ENCODE data around the gene HIC1. TPM values are rescaled to one million over a fixed set of nuclear protein-coding genes. Genes with fewer than 3 reads are reported as not detected.

The HIC1 gene
- total and polyA plus RNA-seq, 9 of the 15 experiments (the other 6 are each of a cell fraction or from before 2014, with no cell fraction given) = 0.01 to 2.5 (median 0.18) TPM

DNA sequence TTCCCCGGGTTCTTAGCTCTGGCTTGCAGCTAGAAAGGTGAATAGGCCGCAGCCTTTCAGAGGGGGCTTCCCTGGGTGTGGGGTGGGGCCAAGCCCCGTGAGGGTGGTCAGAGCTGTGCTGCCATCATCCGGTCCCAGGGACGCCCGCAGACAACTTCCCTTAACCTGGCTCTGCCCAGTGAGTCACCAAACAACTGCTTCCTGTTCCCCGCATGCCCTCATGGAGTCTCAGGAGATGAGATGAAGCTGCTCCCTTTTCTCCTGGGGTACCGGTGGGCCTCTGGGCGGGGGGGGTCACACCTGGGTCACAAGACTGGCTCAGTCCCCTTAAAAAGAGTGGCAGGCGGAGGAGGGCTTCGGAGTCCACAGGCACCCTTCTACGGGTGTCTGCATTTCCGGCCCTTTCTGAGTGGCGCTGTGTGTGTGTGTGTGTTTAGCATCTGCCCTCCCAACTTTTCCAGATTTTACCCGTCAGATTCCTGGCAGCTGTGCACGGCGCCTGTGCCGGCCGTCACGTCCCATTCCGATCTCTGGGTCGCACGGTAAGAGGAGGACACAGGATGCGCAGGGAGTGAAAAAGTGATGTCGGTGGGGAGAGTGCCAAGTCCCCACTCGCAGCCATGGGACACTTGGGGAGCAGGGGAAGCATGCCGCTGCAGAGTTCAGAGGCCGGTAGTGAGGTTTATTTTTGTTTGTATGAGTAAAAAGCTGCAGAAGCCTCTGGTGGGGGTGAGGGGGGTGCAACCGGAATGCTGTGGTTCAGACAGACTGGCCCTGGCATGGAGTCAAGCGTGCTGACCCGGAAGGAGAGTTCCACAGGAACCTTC, 16.8 kb downstream of the HIC1 start:
- no peak overlapping the region for H3K9ac ChIP-seq (ENCODE audit: insufficient read depth in 1 of 2, low read depth in 2 of 2, low read length in 2 of 2)
- no peak overlapping the region for H3K27ac ChIP-seq (ENCODE audit: extremely low read depth, low read depth, low read length)
- no peaks in the 10 kb centered on the region for H3K27me3 ChIP-seq (ENCODE audit: control insufficient read depth in 2 of 2, insufficient read depth in 2 of 2, low read length in 2 of 2)
- DNase-seq (ENCODE audit: extremely low read depth in 1 of 4, low spot score in 3 of 4) = no peak
- POLR2A ChIA-PET = interaction anchor here (1.0 kb wide), 1 partner anchor 50 kb away, joined by 3 read pairs; no protein-coding TSS in a partner anchor
- in situ Hi-C loops (cut with MboI) = no loop called here
- H3K9me3 ChIP-seq (replicated peaks; ENCODE audit: control insufficient read depth, insufficient read depth, low read depth, low read length) = no peaks in the 10 kb centered on the region
- H3K4me1 ChIP-seq (replicated peaks in 1 of 2; ENCODE audit: control insufficient read depth in 2 of 2, insufficient read depth in 2 of 2, low read length in 2 of 2) = peaks cover 0 to 4% of the 10 kb centered on the region in 2 experiments; a peak in 1 of 5 replicates
- no peaks in the 10 kb centered on the region for H3K79me2 ChIP-seq (ENCODE audit: control insufficient read depth, insufficient read depth, low read length)
- H3K36me3 ChIP-seq (ENCODE audit: control insufficient read depth, insufficient read depth, low read length) = 0 out of 3 replicates have a peak, but pooled peaks cover 5% of the 10 kb centered on the region
- H3K9me1 ChIP-seq (ENCODE audit: control insufficient read depth, insufficient read depth, low read length) = no peaks in the 10 kb centered on the region
- no peak overlapping the region for H2AFZ ChIP-seq (ENCODE audit: low read depth, low read length)
- ATAC-seq = no peak
- no peaks in the 10 kb centered on the region for H4K20me1 ChIP-seq (replicated peaks; ENCODE audit: control insufficient read depth, insufficient read depth, low read length)
- H3K4me3 ChIP-seq = no peak overlapping the region
- H3K4me2 ChIP-seq (ENCODE audit: insufficient read depth, low read length) = no peak overlapping the region
- intact Hi-C loops (cut with micrococcal nuclease) = no loop called here
- CTCF ChIA-PET (ENCODE audit: low intra/inter-chr PET ratio) = no interaction called here
- FAIRE-seq = no peak
- 90% methylated on average over 14 of the region's 31 CpGs for WGBS (ENCODE audit: insufficient coverage, low coverage, missing lambda C conversion rate)
- BruUV-seq (replicated peaks) = no TSS peak
- TF ChIP-seq TBP (optimal IDR thresholded peaks at IDR 0.05; ENCODE audit: low read depth, low read length) (no peak), KAT2B (IDR thresholded peaks at IDR 0.05; ENCODE audit: low read depth, low read length) (no peak), E2F6 (IDR thresholded peaks at IDR 0.05; ENCODE audit: borderline replicate concordance in 1 of 2, extremely low read depth in 1 of 2, insufficient read depth in 1 of 2, insufficient read length in 1 of 2, low read depth in 1 of 2, low read length in 1 of 2, poor library complexity in 1 of 2, severe bottlenecking in 1 of 2) (no peak), HOMEZ (CRISPR knock-in tag; IDR thresholded peaks at IDR 0.05) (no peak), ZNF785 (CRISPR knock-in tag; IDR thresholded peaks at IDR 0.05) (no peak), FOXK2 (conservative IDR thresholded peaks at IDR 0.05 in 1 of 2, IDR thresholded peaks at IDR 0.05 in 1 of 2; ENCODE audit: low read depth in 2 of 2) (no peak), ARHGAP35 (IDR thresholded peaks at IDR 0.05; ENCODE audit: partially characterized antibody) (no peak), CBFB (CRISPR knock-in tag; IDR thresholded peaks at IDR 0.05) (no peak), SRSF7 (optimal IDR thresholded peaks at IDR 0.05; ENCODE audit: low read depth, low read length) (no peak)
- TF ChIP-seq, protein P1, sequence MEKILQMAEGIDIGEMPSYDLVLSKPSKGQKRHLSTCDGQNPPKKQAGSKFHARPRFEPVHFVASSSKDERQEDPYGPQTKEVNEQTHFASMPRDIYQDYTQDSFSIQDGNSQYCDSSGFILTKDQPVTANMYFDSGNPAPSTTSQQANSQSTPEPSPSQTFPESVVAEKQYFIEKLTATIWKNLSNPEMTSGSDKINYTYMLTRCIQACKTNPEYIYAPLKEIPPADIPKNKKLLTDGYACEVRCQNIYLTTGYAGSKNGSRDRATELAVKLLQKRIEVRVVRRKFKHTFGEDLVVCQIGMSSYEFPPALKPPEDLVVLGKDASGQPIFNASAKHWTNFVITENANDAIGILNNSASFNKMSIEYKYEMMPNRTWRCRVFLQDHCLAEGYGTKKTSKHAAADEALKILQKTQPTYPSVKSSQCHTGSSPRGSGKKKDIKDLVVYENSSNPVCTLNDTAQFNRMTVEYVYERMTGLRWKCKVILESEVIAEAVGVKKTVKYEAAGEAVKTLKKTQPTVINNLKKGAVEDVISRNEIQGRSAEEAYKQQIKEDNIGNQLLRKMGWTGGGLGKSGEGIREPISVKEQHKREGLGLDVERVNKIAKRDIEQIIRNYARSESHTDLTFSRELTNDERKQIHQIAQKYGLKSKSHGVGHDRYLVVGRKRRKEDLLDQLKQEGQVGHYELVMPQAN (IDR thresholded peaks at IDR 0.05; ENCODE audit: borderline replicate concordance) = no peak
- TF ChIP-seq, protein P2, sequence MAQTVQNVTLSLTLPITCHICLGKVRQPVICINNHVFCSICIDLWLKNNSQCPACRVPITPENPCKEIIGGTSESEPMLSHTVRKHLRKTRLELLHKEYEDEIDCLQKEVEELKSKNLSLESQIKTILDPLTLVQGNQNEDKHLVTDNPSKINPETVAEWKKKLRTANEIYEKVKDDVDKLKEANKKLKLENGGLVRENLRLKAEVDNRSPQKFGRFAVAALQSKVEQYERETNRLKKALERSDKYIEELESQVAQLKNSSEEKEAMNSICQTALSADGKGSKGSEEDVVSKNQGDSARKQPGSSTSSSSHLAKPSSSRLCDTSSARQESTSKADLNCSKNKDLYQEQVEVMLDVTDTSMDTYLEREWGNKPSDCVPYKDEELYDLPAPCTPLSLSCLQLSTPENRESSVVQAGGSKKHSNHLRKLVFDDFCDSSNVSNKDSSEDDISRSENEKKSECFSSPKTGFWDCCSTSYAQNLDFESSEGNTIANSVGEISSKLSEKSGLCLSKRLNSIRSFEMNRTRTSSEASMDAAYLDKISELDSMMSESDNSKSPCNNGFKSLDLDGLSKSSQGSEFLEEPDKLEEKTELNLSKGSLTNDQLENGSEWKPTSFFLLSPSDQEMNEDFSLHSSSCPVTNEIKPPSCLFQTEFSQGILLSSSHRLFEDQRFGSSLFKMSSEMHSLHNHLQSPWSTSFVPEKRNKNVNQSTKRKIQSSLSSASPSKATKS (CRISPR knock-in tag; IDR thresholded peaks at IDR 0.05) = no peak

Data from K562 (cell line).